IPS DF 4.7 (cell line): Measurements from ENCODE around the gene OCA2.
"Not testable (repeated sequence)": the region's sequence is repeated elsewhere in the genome, so short reads cannot be mapped to it uniquely, and the experiment has no call there.

Source experiments
- DNase-seq: peaks from one replicate; pipeline ENCODE4 v3.0.0-alpha.2; 2013; ENCODE audit warnings: low spot score; ENCODE audit errors: extremely low read depth

OCA2 gene

GRCh38 chr15:27741226-27741860, 357.8 kb downstream of the OCA2 start:
- DNase-seq: no peak

- DNase-seq: no peak
Measured at GRCh38 chr15:27734785-27735495, 364.2 kb downstream of the OCA2 start.

- DNase-seq: no peak
Measured at GRCh38 chr15:27731776-27732175, 367.3 kb downstream of the OCA2 start.

- no peak for DNase-seq
Measured at GRCh38 chr15:27730868-27731267, 368.2 kb downstream of the OCA2 start.

GRCh38 chr15:27725731-27726130, 373.4 kb downstream of the OCA2 start:
- DNase-seq: no peak

GRCh38 chr15:27723821-27724220, 375.3 kb downstream of the OCA2 start:
- no peak for DNase-seq

GRCh38 chr15:27722102-27722501, 377.0 kb downstream of the OCA2 start:
- no peak for DNase-seq

GRCh38 chr15:27714675-27715074, 384.4 kb downstream of the OCA2 start:
- peak; percentile 19 for DNase-seq

- not testable (repeated sequence) for DNase-seq
Measured at GRCh38 chr15:27713850-27714249, 385.3 kb downstream of the OCA2 start.

- DNase-seq: no peak
Measured at GRCh38 chr15:27707257-27707656, 391.9 kb downstream of the OCA2 start.

GRCh38 chr15:27706300-27706699, 392.8 kb downstream of the OCA2 start:
- no peak for DNase-seq

GRCh38 chr15:27705056-27705455, 394.1 kb downstream of the OCA2 start:
- no peak for DNase-seq
